Astrocyte (in vitro differentiated cells and primary cell): ENCODE measurements around the gene P2RY6. TPM values are rescaled to one million over a fixed set of nuclear protein-coding genes. Genes with fewer than 3 reads are reported as not detected.
"Not testable (repeated sequence)": the region's sequence is repeated elsewhere in the genome, so short reads cannot be mapped to it uniquely, and the experiment has no call there.

Experiments used
- DNase-seq: peaks from one replicate; pipeline ENCODE4 v3.0.0-alpha.2; 2010; ENCODE audit warnings: low read depth
- FAIRE-seq: peaks from 2 replicates; lab custom pipeline; 2011; peaks lifted over from hg19 to GRCh38; lab: Jason Lieb, UNC
- H2AFZ ChIP-seq: 2 replicates; pipeline ENCODE4 v1.6.0; 2012; ENCODE audit warnings: low read depth, low read length, inconsistent platforms
- H3K27ac ChIP-seq: 2 replicates; pipeline ENCODE4 v1.5.1; 2011; ENCODE audit warnings: low read depth, low read length, inconsistent platforms
- H3K27me3 ChIP-seq: 2 replicates; pipeline ENCODE4 v1.6.0; 2011; ENCODE audit warnings: low read length, inconsistent platforms; ENCODE audit not compliant: insufficient read depth
- H3K36me3 ChIP-seq: 2 replicates; pipeline ENCODE4 v1.5.1; 2011; ENCODE audit warnings: low read length, inconsistent platforms; ENCODE audit not compliant: insufficient read depth
- H3K4me1 ChIP-seq: 2 replicates; pipeline ENCODE4 v1.5.1; 2011; ENCODE audit warnings: low read length, inconsistent platforms; ENCODE audit not compliant: insufficient read depth
- H3K4me2 ChIP-seq: 2 replicates; pipeline ENCODE4 v1.6.0; 2012; ENCODE audit warnings: low read length, inconsistent platforms
- H3K4me3 ChIP-seq: 2 replicates; pipeline ENCODE4 v1.5.1; 2011; ENCODE audit warnings: low read depth, mild to moderate bottlenecking, low read length, inconsistent platforms; ENCODE audit not compliant: insufficient read depth
- H3K79me2 ChIP-seq: 2 replicates; pipeline ENCODE4 v1.6.0; 2012; ENCODE audit warnings: mild to moderate bottlenecking, low read length, inconsistent platforms; ENCODE audit not compliant: insufficient read depth
- H3K9ac ChIP-seq: 2 replicates; pipeline ENCODE4 v1.6.0; 2012; ENCODE audit warnings: mild to moderate bottlenecking, low read length, inconsistent platforms
- H3K9me3 ChIP-seq: 2 replicates; pipeline ENCODE4 v1.5.1; 2012; ENCODE audit warnings: low read depth, mild to moderate bottlenecking, low read length, inconsistent platforms; ENCODE audit not compliant: insufficient read depth
- H4K20me1 ChIP-seq: 2 replicates; pipeline ENCODE4 v1.6.0; 2012; ENCODE audit warnings: low read length, inconsistent platforms; ENCODE audit not compliant: insufficient read depth
- H3K27ac Mint-ChIP-seq: one replicate; pipeline ENCODE4 v1.8.0; 2021; ENCODE audit warnings: mild to moderate bottlenecking, mixed read lengths; ENCODE audit not compliant: unreplicated experiment
- H3K27me3 Mint-ChIP-seq: one replicate; pipeline ENCODE4 v1.8.0; 2021; ENCODE audit warnings: low read depth, mixed read lengths; ENCODE audit not compliant: unreplicated experiment
- H3K36me3 Mint-ChIP-seq: one replicate; pipeline ENCODE4 v1.8.0; 2021; ENCODE audit warnings: low read depth, mixed read lengths; ENCODE audit not compliant: unreplicated experiment
- H3K4me1 Mint-ChIP-seq: one replicate; pipeline ENCODE4 v1.8.0; 2021; ENCODE audit warnings: low read depth, mixed read lengths; ENCODE audit not compliant: unreplicated experiment
- H3K4me3 Mint-ChIP-seq: one replicate; pipeline ENCODE4 v1.8.0; 2021; ENCODE audit warnings: mild to moderate bottlenecking, moderate library complexity, mixed read lengths; ENCODE audit not compliant: unreplicated experiment
- H3K9me3 Mint-ChIP-seq: one replicate; pipeline ENCODE4 v1.8.0; 2021; ENCODE audit warnings: mild to moderate bottlenecking, mixed read lengths; ENCODE audit not compliant: unreplicated experiment
- CTCF ChIP-seq: IDR thresholded peaks from 2 replicates; pipeline ENCODE4 v1.5.1; 2011; ENCODE audit warnings: low read depth, mild to moderate bottlenecking, inconsistent platforms, low read length, moderate library complexity; ENCODE audit not compliant: insufficient read depth
- EZH2 ChIP-seq: IDR thresholded peaks from 2 replicates; pipeline ENCODE4 v1.6.1; 2012; ENCODE audit warnings: mild to moderate bottlenecking, low read length, inconsistent platforms; ENCODE audit not compliant: insufficient read depth
- total RNA-seq: library from RNA; stranded (reverse); gene quantifications from 2 replicates; pipeline ENCODE4 v1.2.1, GENCODE V29; 2021

The P2RY6 gene
- total RNA-seq, 1 donor from 2014 or later, result 0.75 TPM

DNA sequence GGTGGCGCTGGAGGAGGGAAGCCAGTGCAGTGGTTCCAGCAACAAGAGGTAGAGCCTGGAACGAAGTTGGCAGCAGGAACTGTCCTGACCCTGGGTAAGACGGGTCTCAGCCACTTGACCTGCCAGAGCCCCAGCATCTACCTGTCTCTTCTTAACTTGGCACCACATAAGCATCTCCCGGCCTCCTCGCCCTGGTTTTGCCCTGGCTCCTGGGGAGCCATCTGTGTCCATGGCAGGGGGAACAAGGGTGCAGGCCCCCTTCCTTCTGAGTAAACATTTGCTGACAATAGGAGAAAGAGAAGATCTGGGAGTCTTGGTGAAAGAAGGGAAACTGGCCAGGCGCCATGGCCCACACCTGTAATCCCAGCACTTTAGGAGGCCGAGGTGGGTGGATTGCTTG is 41.2 kb upstream of the P2RY6 start:
- no peak overlapping the region for H2AFZ ChIP-seq
- Mint-ChIP-seq H3K27me3 (peaks cover 60% of the 10 kb centered on the region), H3K27ac (no peak overlapping the region), H3K4me3 (no peak overlapping the region), H3K36me3 (no peaks in the 10 kb centered on the region), H3K9me3 (no peaks in the 10 kb centered on the region), H3K4me1 (no peaks in the 10 kb centered on the region)
- TF ChIP-seq EZH2 (no peak), CTCF (no peak)
- no peaks in the 10 kb centered on the region for H3K4me1 ChIP-seq
- no peaks in the 10 kb centered on the region for H3K9me3 ChIP-seq
- FAIRE-seq (no peak), DNase-seq (no peak)
- no peak overlapping the region for H3K9ac ChIP-seq
- no peak overlapping the region for H3K4me3 ChIP-seq
- H3K4me2 ChIP-seq, result no peak overlapping the region
- no peak overlapping the region for H3K27ac ChIP-seq
- H3K27me3 ChIP-seq, result no peaks in the 10 kb centered on the region
- H4K20me1 ChIP-seq, result no peaks in the 10 kb centered on the region
- H3K36me3 ChIP-seq, result no peaks in the 10 kb centered on the region
- no peaks in the 10 kb centered on the region for H3K79me2 ChIP-seq

GRCh38 chr11:73232487-73232886 is 39.7 kb upstream of the P2RY6 start:
- not testable (repeated sequence) for H3K4me2 ChIP-seq, H2AFZ ChIP-seq, H3K36me3 ChIP-seq, H3K36me3 Mint-ChIP-seq, H3K9me3 ChIP-seq, DNase-seq, FAIRE-seq, H4K20me1 ChIP-seq, H3K27ac ChIP-seq, H3K27me3 ChIP-seq, H3K4me3 Mint-ChIP-seq, H3K4me1 ChIP-seq, H3K4me3 ChIP-seq, H3K9me3 Mint-ChIP-seq, H3K27ac Mint-ChIP-seq, H3K4me1 Mint-ChIP-seq, H3K9ac ChIP-seq, H3K79me2 ChIP-seq
- H3K27me3 Mint-ChIP-seq, result peaks cover 46% of the 10 kb centered on the region

DNA sequence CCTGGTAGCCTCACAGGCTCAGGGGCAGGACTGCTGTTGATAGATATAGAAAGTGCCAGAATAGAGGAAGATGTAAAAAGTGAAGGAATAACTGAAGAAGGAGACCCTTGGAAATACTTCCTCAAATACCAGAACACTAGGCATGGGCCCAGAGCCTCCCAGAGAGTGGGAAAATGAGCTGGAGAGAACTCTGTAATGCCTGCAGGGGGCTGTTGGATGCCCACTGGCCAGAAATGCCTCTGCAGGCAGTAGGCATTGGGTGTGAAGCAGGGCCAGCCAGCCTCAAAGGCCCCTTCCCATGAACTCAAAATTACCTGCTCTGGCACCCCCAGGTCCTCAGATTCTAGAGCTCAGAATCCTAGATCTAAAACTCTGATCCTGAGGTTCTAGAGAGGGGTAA is 38.9 kb upstream of the P2RY6 start:
- no peaks in the 10 kb centered on the region for H3K27me3 ChIP-seq
- TF ChIP-seq CTCF, result no peak
- TF ChIP-seq EZH2, result no peak
- no peaks in the 10 kb centered on the region for H3K4me1 ChIP-seq
- Mint-ChIP-seq H3K9me3 (no peaks in the 10 kb centered on the region), H3K4me3 (no peak overlapping the region), H3K27ac (no peak overlapping the region), H3K4me1 (peaks cover 3% of the 10 kb centered on the region), H3K36me3 (no peaks in the 10 kb centered on the region), H3K27me3 (peaks cover 48% of the 10 kb centered on the region)
- no peak overlapping the region for H3K4me2 ChIP-seq
- no peaks in the 10 kb centered on the region for H3K9me3 ChIP-seq
- no peak overlapping the region for H3K27ac ChIP-seq
- DNase-seq, result no peak
- H4K20me1 ChIP-seq, result no peaks in the 10 kb centered on the region
- FAIRE-seq, result no peak
- H3K9ac ChIP-seq, result no peak overlapping the region
- no peaks in the 10 kb centered on the region for H3K79me2 ChIP-seq
- H3K36me3 ChIP-seq, result no peaks in the 10 kb centered on the region
- H2AFZ ChIP-seq, result no peak overlapping the region
- no peak overlapping the region for H3K4me3 ChIP-seq
